GM18526 (cell line): ENCODE results near the gene HOXD3.

Experiments used
- POLR2A ChIP-seq: IDR thresholded peaks from 3 replicates; pipeline ENCODE4 v1.6.1; 2011; ENCODE audit not compliant: insufficient read length; ENCODE audit errors: extremely low read depth

Gene HOXD3

GRCh38 chr2:176206136-176206535 is 49.0 kb downstream of the HOXD3 start:
- TF ChIP-seq POLR2A = no peak

DNA sequence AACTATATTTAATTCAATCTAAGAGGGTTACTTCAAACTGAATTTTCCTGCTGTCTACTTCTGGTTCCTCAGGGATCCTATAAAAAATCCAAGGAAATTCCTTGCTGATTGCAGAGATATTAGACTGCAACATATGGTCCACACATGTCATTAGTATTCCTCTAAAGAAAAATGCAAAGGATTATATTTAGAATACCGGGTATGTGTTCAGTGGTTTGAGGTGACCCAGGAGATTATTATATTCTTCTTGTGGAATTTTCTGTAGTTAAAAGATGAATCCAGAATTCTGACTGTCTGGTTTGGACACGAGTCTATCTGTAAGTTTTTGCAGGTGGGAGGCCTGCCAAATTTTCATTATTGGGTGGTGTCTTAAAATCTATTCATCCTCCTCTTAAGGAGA is 49.6 kb downstream of the HOXD3 start:
- no peak for TF ChIP-seq POLR2A

DNA sequence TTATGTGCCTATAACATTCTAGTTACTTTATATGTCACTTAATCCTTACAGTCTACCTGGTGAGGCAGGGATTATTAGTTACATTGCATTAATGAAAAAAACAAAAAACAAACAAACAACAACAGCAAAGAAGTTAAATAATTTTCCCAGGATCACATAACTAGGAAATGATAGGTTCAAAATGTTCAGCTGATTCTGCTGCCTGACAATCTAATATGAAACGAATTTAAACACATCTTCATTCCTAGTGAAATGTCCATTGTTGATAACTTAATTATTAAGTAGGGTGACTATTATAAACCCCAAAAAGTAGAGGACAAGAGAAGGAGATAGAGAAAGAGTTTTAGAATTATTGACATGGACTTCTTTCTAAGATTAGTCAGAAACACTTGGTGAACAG is 54.0 kb downstream of the HOXD3 start:
- TF ChIP-seq POLR2A = no peak

GRCh38 chr2:176212276-176212675 is 55.2 kb downstream of the HOXD3 start:
- no peak for TF ChIP-seq POLR2A

GRCh38 chr2:176213406-176213805 is 56.3 kb downstream of the HOXD3 start:
- no peak for TF ChIP-seq POLR2A
